ENCODE measurements around the gene HACD2.

HACD2 gene

DNA sequence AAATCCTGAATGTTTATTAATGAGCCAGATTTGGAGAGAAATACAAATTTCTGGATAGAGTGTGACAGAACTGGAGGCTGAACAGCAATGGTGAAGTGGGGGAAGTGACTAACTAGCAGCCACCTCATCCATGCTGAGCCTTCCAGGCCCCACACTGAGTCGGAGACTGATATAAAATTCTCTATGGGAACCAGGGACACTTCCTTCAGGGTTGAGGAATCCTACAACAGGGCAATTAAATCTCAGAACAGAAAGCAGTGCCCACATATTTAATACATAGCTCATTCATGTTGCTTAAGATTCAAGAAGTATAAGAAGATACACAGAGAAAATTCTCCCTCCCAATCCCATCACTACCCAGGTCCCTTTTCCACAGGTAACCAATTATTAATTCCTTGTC, 49.3 kb downstream of the HACD2 start:
- Histone ChIP-seq H3K9ac (ENCODE audit: low read length in 5 of 5) (peak overlapping the region in 1 of 5 donors; percentile 51), H3K27ac (ENCODE audit: low read depth, low read length) (peak overlapping the region; percentile 73), H3K4me1 (ENCODE audit: control insufficient read depth in 5 of 5, insufficient read depth in 5 of 5, low read length in 5 of 5) (peaks cover 0 to 38% (median 22%) of the 10 kb centered on the region in 5 donors), H3K27me3 (ENCODE audit: control insufficient read depth in 5 of 5, insufficient read depth in 4 of 5, low read length in 5 of 5) (no peaks in the 10 kb centered on the region), H3K4me3 (ENCODE audit: low read depth in 1 of 5, low read length in 5 of 5) (no peak overlapping the region), H3K36me3 (ENCODE audit: control insufficient read depth in 5 of 5, insufficient read depth in 5 of 5, low read length in 5 of 5) (no peaks in the 10 kb centered on the region), H3K9me3 (ENCODE audit: control insufficient read depth in 5 of 5, low read length in 5 of 5) (no peaks in the 10 kb centered on the region)

DNA sequence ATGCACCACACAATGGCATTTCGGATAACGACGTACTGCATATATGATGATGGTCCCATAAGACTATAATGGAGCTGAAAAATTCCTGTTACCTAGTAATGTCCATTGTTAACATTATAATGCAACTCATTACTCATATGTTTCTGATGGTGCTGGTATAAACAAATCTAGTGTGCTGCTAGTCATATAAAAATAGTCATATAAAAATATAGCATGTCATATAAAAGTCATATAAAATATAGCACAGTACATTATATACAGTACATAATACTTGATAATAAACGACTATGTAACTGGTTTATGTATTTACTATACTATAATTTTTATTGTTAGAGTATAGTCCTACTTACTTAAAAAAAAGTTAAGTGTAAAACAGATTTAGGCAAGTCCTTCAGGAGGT, 50.6 kb downstream of the HACD2 start:
- Histone ChIP-seq H3K4me3 (ENCODE audit: low read depth in 1 of 5, low read length in 5 of 5) (no peak overlapping the region), H3K9me3 (ENCODE audit: control insufficient read depth in 5 of 5, low read length in 5 of 5) (no peaks in the 10 kb centered on the region), H3K36me3 (ENCODE audit: control insufficient read depth in 5 of 5, insufficient read depth in 5 of 5, low read length in 5 of 5) (no peaks in the 10 kb centered on the region), H3K27me3 (ENCODE audit: control insufficient read depth in 5 of 5, insufficient read depth in 4 of 5, low read length in 5 of 5) (no peaks in the 10 kb centered on the region), H3K27ac (ENCODE audit: low read depth, low read length) (peak overlapping the region; percentile 39), H3K9ac (ENCODE audit: low read length in 5 of 5) (peak overlapping the region in 1 of 5 donors; percentile 33), H3K4me1 (ENCODE audit: control insufficient read depth in 5 of 5, insufficient read depth in 5 of 5, low read length in 5 of 5) (peaks cover 0 to 38% (median 22%) of the 10 kb centered on the region in 5 donors)

DNA sequence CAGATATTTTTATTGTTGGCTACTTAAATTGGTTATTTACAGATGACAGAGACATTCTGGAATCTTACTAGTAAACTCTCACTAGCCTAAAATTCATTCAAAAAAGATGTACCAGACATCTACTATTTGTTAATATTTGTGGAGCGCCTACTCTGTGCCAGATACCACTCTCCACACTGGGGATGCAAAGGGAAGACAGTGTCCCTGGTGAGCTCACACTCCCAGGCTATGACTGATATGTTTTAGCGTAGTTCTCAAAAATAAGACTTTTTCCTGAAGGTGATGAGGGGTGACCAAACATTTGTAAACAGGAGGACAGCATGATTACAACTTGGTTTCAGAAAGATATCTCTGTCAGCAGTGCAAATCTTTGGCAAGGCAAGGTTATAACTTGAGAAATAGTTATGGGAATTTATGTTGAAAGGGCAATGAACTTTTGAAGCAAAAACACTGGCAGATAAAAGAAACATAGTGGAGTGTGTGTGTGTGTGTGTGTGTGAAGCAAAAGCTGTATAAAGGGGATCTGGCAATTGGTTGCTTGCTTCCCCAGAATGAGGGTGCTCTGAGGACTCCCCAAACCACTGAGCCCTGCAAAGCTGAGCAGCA, 51.2 kb downstream of the HACD2 start:
- Histone ChIP-seq H3K36me3 (ENCODE audit: control insufficient read depth in 5 of 5, insufficient read depth in 5 of 5, low read length in 5 of 5) (no peaks in the 10 kb centered on the region), H3K9ac (ENCODE audit: low read length in 5 of 5) (peak overlapping the region in 1 of 5 donors; percentile 61), H3K9me3 (ENCODE audit: control insufficient read depth in 5 of 5, low read length in 5 of 5) (no peaks in the 10 kb centered on the region), H3K27ac (ENCODE audit: low read depth, low read length) (peak overlapping the region; percentile 39), H3K4me1 (ENCODE audit: control insufficient read depth in 5 of 5, insufficient read depth in 5 of 5, low read length in 5 of 5) (peaks cover 0 to 38% (median 22%) of the 10 kb centered on the region in 5 donors), H3K27me3 (ENCODE audit: control insufficient read depth in 5 of 5, insufficient read depth in 4 of 5, low read length in 5 of 5) (no peaks in the 10 kb centered on the region), H3K4me3 (ENCODE audit: low read depth in 1 of 5, low read length in 5 of 5) (no peak overlapping the region)

DNA sequence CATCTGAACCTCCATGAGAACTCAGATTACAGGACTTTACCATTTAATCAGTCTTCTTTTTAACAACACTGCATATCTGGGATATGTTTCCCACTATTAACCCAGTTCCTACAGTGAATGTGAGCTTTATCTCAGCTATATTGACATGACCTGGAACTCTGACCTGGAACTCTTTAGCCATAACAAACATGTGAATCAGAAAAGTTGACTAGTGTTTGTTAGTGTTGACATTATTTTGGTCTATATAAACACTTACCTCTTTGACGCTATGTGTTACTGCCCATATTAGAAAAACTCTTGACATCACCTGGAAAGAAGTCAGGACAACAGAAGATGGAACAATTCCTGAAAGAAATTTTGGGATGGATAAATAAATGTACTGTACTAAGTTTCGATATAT, 56.7 kb downstream of the HACD2 start:
- H3K36me3 ChIP-seq (ENCODE audit: control insufficient read depth in 5 of 5, insufficient read depth in 5 of 5, low read length in 5 of 5), result peaks cover 19 to 39% (median 20%) of the 10 kb centered on the region in 5 donors
- peak overlapping the region; percentile 20 for H3K27ac ChIP-seq (ENCODE audit: low read depth, low read length)
- H3K9ac ChIP-seq (ENCODE audit: low read length in 5 of 5), result no peak overlapping the region
- no peaks in the 10 kb centered on the region for H3K9me3 ChIP-seq (ENCODE audit: control insufficient read depth in 5 of 5, low read length in 5 of 5)
- H3K27me3 ChIP-seq (ENCODE audit: control insufficient read depth in 5 of 5, insufficient read depth in 4 of 5, low read length in 5 of 5), result no peaks in the 10 kb centered on the region
- peaks cover 0 to 38% (median 18%) of the 10 kb centered on the region in 5 donors for H3K4me1 ChIP-seq (ENCODE audit: control insufficient read depth in 5 of 5, insufficient read depth in 5 of 5, low read length in 5 of 5)
- H3K4me3 ChIP-seq (ENCODE audit: low read depth in 1 of 5, low read length in 5 of 5), result no peak overlapping the region

DNA sequence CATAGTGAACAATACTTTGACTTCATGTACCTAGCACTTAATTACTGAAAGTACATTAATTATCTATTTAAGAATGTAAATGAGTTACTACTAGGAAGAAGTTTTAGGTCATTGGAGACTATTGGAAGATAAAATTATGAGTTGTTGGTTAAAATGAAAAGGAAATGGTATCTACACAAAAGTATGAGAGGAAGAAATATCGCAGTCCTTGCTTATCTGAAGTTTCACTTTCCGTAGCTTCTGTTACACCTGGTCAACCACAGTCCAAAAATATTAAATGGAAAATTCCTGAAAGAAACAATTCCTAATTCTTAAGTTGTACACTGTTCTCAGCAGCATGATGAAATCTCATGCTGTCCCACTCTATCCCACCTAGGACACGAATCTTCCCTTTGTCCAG, 57.8 kb downstream of the HACD2 start:
- H3K4me3 ChIP-seq (ENCODE audit: low read depth in 1 of 5, low read length in 5 of 5), result no peak overlapping the region
- peaks cover 19 to 44% (median 26%) of the 10 kb centered on the region in 5 donors for H3K36me3 ChIP-seq (ENCODE audit: control insufficient read depth in 5 of 5, insufficient read depth in 5 of 5, low read length in 5 of 5)
- peaks cover 3 to 34% (median 19%) of the 10 kb centered on the region in 5 donors for H3K4me1 ChIP-seq (ENCODE audit: control insufficient read depth in 5 of 5, insufficient read depth in 5 of 5, low read length in 5 of 5)
- peak overlapping the region; percentile 7 for H3K27ac ChIP-seq (ENCODE audit: low read depth, low read length)
- no peaks in the 10 kb centered on the region for H3K9me3 ChIP-seq (ENCODE audit: control insufficient read depth in 5 of 5, low read length in 5 of 5)
- no peak overlapping the region for H3K9ac ChIP-seq (ENCODE audit: low read length in 5 of 5)
- H3K27me3 ChIP-seq (ENCODE audit: control insufficient read depth in 5 of 5, insufficient read depth in 4 of 5, low read length in 5 of 5), result no peaks in the 10 kb centered on the region

DNA sequence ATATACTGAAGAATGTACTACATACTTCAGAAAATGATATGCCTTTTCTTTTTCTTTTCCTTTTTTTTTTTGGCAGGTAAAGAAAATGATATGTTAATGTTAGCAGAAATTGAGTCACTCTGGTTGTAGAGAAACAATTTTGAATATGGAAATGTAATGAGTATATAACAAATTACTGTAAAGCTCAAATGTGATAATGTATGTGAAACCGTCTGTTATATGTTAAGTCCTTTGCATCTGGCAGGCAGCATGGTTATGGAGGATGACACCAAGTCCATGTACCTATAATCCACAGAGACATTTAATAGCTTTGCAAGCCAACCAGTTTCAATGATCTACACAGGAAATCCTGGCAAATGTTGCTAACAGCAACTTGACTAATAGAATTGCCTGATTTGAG, 58.4 kb downstream of the HACD2 start:
- Histone ChIP-seq H3K9me3 (ENCODE audit: control insufficient read depth in 5 of 5, low read length in 5 of 5) (no peaks in the 10 kb centered on the region), H3K27ac (ENCODE audit: low read depth, low read length) (no peak overlapping the region), H3K27me3 (ENCODE audit: control insufficient read depth in 5 of 5, insufficient read depth in 4 of 5, low read length in 5 of 5) (no peaks in the 10 kb centered on the region), H3K9ac (ENCODE audit: low read length in 5 of 5) (no peak overlapping the region), H3K36me3 (ENCODE audit: control insufficient read depth in 5 of 5, insufficient read depth in 5 of 5, low read length in 5 of 5) (peaks cover 19 to 44% (median 26%) of the 10 kb centered on the region in 5 donors), H3K4me3 (ENCODE audit: low read depth in 1 of 5, low read length in 5 of 5) (no peak overlapping the region), H3K4me1 (ENCODE audit: control insufficient read depth in 5 of 5, insufficient read depth in 5 of 5, low read length in 5 of 5) (peaks cover 3 to 32% (median 21%) of the 10 kb centered on the region in 5 donors)

DNA sequence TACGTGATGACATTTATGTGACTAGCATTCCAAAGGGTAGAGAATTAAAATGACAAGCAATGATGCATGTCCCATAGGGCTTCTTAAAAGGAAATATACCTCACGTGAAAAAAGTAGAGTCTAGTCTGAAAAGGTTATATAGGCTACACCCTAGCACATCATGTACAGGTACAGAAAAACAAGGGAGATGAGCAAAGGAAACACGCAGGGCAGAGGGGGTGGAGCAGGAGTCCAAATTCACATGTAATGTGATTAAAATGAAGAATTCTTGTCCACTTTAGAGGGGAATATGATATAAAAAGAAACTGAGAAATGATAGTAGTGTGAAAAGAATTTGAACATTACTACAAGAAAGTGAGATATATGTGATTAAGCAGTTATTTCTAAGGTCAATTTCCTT, 59.4 kb downstream of the HACD2 start:
- H3K36me3 ChIP-seq (ENCODE audit: control insufficient read depth in 5 of 5, insufficient read depth in 5 of 5, low read length in 5 of 5), result peaks cover 21 to 44% (median 26%) of the 10 kb centered on the region in 5 donors
- H3K9ac ChIP-seq (ENCODE audit: low read length in 5 of 5), result peak overlapping the region in 1 of 5 donors; percentile 49
- no peaks in the 10 kb centered on the region for H3K27me3 ChIP-seq (ENCODE audit: control insufficient read depth in 5 of 5, insufficient read depth in 4 of 5, low read length in 5 of 5)
- H3K4me3 ChIP-seq (ENCODE audit: low read depth in 1 of 5, low read length in 5 of 5), result no peak overlapping the region
- no peaks in the 10 kb centered on the region for H3K9me3 ChIP-seq (ENCODE audit: control insufficient read depth in 5 of 5, low read length in 5 of 5)
- no peak overlapping the region for H3K27ac ChIP-seq (ENCODE audit: low read depth, low read length)
- peaks cover 5 to 38% (median 30%) of the 10 kb centered on the region in 5 donors for H3K4me1 ChIP-seq (ENCODE audit: control insufficient read depth in 5 of 5, insufficient read depth in 5 of 5, low read length in 5 of 5)

DNA sequence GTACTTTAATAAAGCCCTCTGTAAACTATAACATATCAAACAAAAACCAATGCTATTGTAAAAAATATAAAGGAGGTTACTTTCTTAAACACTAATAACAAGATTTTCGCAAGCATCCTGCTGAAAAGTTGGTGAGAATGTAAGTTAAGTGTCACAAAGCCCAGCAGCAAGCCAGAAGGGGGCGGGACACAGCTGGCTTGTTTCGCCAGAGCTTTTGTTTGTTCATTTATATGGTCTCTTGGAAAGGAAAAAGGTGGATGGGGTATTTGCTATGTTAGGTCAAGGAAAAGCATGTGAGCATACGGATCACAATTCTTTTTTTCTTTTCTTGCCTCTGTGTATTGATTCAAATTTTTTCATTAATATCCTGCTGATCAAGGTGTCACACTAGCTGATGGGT, 59.9 kb downstream of the HACD2 start:
- Histone ChIP-seq H3K27me3 (ENCODE audit: control insufficient read depth in 5 of 5, insufficient read depth in 4 of 5, low read length in 5 of 5) (no peaks in the 10 kb centered on the region), H3K9me3 (ENCODE audit: control insufficient read depth in 5 of 5, low read length in 5 of 5) (no peaks in the 10 kb centered on the region), H3K9ac (ENCODE audit: low read length in 5 of 5) (no peak overlapping the region), H3K36me3 (ENCODE audit: control insufficient read depth in 5 of 5, insufficient read depth in 5 of 5, low read length in 5 of 5) (peaks cover 21 to 44% (median 26%) of the 10 kb centered on the region in 5 donors), H3K4me1 (ENCODE audit: control insufficient read depth in 5 of 5, insufficient read depth in 5 of 5, low read length in 5 of 5) (peaks cover 5 to 38% (median 30%) of the 10 kb centered on the region in 5 donors), H3K4me3 (ENCODE audit: low read depth in 1 of 5, low read length in 5 of 5) (no peak overlapping the region), H3K27ac (ENCODE audit: low read depth, low read length) (no peak overlapping the region)

DNA sequence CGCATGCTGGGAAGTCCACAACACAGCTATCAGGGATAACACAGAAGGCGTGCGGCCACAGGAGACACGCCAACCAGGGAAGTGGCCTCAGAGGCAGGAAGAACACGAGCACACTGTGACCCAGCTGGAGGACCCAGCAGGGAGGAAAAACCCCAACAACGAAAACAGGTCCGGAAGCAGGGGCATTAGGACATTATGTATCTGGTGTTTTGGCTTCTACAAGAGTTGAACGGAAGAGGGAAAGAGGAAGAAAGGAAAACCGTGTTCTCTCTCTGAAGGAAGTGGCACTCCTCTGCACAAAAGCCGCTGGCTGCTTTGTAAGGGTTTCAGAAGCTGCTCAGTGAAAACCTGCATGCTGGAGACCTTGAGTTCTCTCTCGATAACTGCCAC, 61.8 kb downstream of the HACD2 start:
- Histone ChIP-seq H3K4me1 (ENCODE audit: control insufficient read depth in 5 of 5, insufficient read depth in 5 of 5, low read length in 5 of 5) (peaks cover 5 to 42% (median 32%) of the 10 kb centered on the region in 5 donors), H3K9ac (ENCODE audit: low read length in 5 of 5) (peak overlapping the region in 1 of 5 donors; percentile 51), H3K27ac (ENCODE audit: low read depth, low read length) (peak overlapping the region; percentile 34), H3K4me3 (ENCODE audit: low read depth in 1 of 5, low read length in 5 of 5) (peak overlapping the region in 3 of 5 donors; percentile 23 to 31 (median 26)), H3K27me3 (ENCODE audit: control insufficient read depth in 5 of 5, insufficient read depth in 4 of 5, low read length in 5 of 5) (no peaks in the 10 kb centered on the region), H3K36me3 (ENCODE audit: control insufficient read depth in 5 of 5, insufficient read depth in 5 of 5, low read length in 5 of 5) (peaks cover 20 to 41% (median 25%) of the 10 kb centered on the region in 5 donors), H3K9me3 (ENCODE audit: control insufficient read depth in 5 of 5, low read length in 5 of 5) (no peaks in the 10 kb centered on the region)

DNA sequence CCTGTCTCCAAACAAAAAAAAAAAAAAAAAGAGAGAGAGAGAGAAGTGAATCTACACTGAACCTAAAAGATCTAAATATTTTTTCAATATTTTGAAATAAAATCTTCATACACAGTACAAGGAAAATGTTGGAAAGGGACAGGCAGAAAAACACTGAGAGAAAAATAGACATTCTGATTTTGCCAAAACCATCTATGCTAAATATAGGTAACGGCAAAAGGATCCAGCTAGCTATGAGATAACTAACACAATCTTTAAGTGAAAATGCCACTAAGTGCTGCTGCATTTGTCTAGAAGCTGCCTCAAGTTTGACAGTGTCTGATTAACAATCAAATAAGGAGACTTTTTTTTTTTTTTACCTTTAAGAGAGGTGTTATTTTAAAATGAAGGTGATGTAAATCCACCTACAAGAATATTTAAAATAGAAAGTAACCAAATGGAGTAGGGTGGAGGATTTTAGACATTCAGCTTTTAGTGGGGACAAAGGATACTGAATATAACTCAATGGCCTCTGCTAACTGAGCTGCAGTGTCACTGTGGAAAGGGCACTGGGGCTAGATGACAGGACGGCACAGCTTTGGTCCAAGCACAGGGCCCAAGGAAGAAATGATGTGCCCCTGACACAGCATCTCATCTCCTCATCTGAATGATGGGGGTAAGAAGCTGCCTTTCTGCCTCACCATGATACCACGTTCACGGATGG, 62.4 kb downstream of the HACD2 start:
- Histone ChIP-seq H3K36me3 (ENCODE audit: control insufficient read depth in 5 of 5, insufficient read depth in 5 of 5, low read length in 5 of 5) (peaks cover 15 to 35% (median 19%) of the 10 kb centered on the region in 5 donors), H3K9me3 (ENCODE audit: control insufficient read depth in 5 of 5, low read length in 5 of 5) (no peaks in the 10 kb centered on the region), H3K27me3 (ENCODE audit: control insufficient read depth in 5 of 5, insufficient read depth in 4 of 5, low read length in 5 of 5) (no peaks in the 10 kb centered on the region), H3K9ac (ENCODE audit: low read length in 5 of 5) (peak overlapping the region in 2 of 5 donors; percentile 32 to 51), H3K27ac (ENCODE audit: low read depth, low read length) (peak overlapping the region; percentile 34), H3K4me1 (ENCODE audit: control insufficient read depth in 5 of 5, insufficient read depth in 5 of 5, low read length in 5 of 5) (peaks cover 5 to 42% (median 32%) of the 10 kb centered on the region in 5 donors), H3K4me3 (ENCODE audit: low read depth in 1 of 5, low read length in 5 of 5) (peak overlapping the region in 3 of 5 donors; percentile 23 to 31 (median 26))

Measured in subcutaneous abdominal adipose tissue (tissue), 5 donors.